ENCODE data around the gene CCSER1. TPM values are rescaled to one million over a fixed set of nuclear protein-coding genes. Genes with fewer than 3 reads are reported as not detected.

Gene CCSER1
- total RNA-seq, 4 donors from 2014 or later: 3.6 to 7.0 (median 5.5) TPM

DNA sequence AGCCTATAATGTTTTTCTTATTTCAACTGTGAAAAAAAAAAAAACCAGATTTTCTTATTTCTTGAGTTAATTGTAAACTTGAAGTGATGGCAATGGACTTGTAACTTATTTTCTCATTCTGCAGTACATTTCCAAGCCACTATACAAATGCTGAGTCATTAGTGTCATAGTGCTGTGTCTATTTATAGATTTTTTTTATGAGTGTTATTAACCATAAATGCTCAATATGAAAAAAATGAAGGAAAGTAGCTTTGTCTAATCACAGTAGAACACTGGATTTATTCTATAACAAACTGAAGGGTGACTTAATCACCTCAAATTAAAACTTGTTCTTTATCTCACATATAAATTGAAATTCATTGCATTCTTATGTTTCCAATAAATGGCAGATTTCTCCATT lies 718.6 kb downstream of the CCSER1 start:
- Histone ChIP-seq H3K27me3 (no peaks in the 10 kb centered on the region), H3K27ac (replicated peaks in 1 of 4) (no peak overlapping the region), H3K4me3 (no peak overlapping the region), H3K36me3 (no peaks in the 10 kb centered on the region), H3K4me1 (no peaks in the 10 kb centered on the region), H3K9me3 (no peaks in the 10 kb centered on the region)
- TF ChIP-seq, protein P1, sequence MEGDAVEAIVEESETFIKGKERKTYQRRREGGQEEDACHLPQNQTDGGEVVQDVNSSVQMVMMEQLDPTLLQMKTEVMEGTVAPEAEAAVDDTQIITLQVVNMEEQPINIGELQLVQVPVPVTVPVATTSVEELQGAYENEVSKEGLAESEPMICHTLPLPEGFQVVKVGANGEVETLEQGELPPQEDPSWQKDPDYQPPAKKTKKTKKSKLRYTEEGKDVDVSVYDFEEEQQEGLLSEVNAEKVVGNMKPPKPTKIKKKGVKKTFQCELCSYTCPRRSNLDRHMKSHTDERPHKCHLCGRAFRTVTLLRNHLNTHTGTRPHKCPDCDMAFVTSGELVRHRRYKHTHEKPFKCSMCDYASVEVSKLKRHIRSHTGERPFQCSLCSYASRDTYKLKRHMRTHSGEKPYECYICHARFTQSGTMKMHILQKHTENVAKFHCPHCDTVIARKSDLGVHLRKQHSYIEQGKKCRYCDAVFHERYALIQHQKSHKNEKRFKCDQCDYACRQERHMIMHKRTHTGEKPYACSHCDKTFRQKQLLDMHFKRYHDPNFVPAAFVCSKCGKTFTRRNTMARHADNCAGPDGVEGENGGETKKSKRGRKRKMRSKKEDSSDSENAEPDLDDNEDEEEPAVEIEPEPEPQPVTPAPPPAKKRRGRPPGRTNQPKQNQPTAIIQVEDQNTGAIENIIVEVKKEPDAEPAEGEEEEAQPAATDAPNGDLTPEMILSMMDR (IDR thresholded peaks at IDR 0.05): no peak
- TF ChIP-seq POLR2A (IDR thresholded peaks at IDR 0.05; ENCODE audit: low read depth) (no peak), EP300 (IDR thresholded peaks at IDR 0.05) (no peak), POLR2AphosphoS5 (IDR thresholded peaks at IDR 0.05) (no peak)
- no peak for DNase-seq (ENCODE audit: extremely low spot score)
- intact Hi-C loops (cut with DNase I): no loop called here

DNA sequence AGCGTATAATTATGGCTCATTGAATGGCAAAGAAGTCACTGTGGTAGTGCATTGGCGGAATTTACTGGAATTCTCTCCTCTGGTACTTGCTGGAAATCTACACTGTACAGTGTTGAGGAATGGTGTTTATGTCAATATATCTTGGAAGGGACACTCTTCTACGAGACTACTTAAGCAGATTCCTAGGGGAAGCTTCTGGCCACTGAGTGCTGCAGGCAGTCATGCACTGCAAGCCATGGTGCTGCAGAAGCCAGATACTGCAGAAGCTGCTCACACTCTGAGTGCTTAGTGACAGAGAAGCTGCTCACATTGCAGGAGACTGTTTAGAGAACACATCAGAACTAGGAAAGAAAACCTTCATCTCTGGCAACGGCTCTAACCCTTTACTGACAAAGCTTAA lies 725.0 kb downstream of the CCSER1 start:
- WGBS: 52% methylated on average over 4 of the region's 4 CpGs
- H3K9me3 ChIP-seq: no peaks in the 10 kb centered on the region
- H3K4me1 ChIP-seq: no peaks in the 10 kb centered on the region
- intact Hi-C loops (cut with DNase I): no loop called here
- no peaks in the 10 kb centered on the region for H3K36me3 ChIP-seq
- no peak for DNase-seq (ENCODE audit: extremely low spot score)
- no peaks in the 10 kb centered on the region for H3K27me3 ChIP-seq
- H3K27ac ChIP-seq (replicated peaks in 1 of 4): no peak overlapping the region
- H3K4me3 ChIP-seq: no peak overlapping the region
- TF ChIP-seq POLR2AphosphoS5 (IDR thresholded peaks at IDR 0.05): no peak
- TF ChIP-seq POLR2A (IDR thresholded peaks at IDR 0.05; ENCODE audit: low read depth): no peak
- TF ChIP-seq, protein P1 (IDR thresholded peaks at IDR 0.05): no peak
- TF ChIP-seq EP300 (IDR thresholded peaks at IDR 0.05): no peak

DNA sequence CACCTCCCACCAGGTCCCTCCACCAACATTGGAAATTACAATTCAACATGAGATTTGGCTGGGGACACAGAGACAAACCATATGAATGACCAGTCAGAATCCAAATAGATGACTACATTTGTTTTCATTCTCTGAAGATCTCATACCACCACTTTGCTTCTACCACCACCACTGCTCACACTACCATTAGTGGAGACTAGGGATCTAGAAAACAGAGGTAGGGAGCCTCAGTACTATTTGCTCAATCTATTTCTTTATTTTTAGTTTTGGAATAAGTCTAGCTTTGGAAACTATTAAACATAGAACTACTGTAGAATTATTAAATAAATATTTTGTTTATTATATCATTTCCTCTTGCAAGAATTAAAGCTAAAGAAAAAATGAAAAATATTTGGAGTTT lies 727.9 kb downstream of the CCSER1 start:
- Histone ChIP-seq H3K4me1 (no peaks in the 10 kb centered on the region), H3K27ac (replicated peaks in 1 of 4) (no peak overlapping the region), H3K4me3 (no peak overlapping the region), H3K9me3 (no peaks in the 10 kb centered on the region), H3K27me3 (no peaks in the 10 kb centered on the region), H3K36me3 (no peaks in the 10 kb centered on the region)
- intact Hi-C loops (cut with DNase I): no loop called here
- no peak for DNase-seq (ENCODE audit: extremely low spot score)
- TF ChIP-seq, protein P1 (IDR thresholded peaks at IDR 0.05): no peak
- TF ChIP-seq EP300 (IDR thresholded peaks at IDR 0.05) (no peak), POLR2A (IDR thresholded peaks at IDR 0.05; ENCODE audit: low read depth) (no peak), POLR2AphosphoS5 (IDR thresholded peaks at IDR 0.05) (no peak)

DNA sequence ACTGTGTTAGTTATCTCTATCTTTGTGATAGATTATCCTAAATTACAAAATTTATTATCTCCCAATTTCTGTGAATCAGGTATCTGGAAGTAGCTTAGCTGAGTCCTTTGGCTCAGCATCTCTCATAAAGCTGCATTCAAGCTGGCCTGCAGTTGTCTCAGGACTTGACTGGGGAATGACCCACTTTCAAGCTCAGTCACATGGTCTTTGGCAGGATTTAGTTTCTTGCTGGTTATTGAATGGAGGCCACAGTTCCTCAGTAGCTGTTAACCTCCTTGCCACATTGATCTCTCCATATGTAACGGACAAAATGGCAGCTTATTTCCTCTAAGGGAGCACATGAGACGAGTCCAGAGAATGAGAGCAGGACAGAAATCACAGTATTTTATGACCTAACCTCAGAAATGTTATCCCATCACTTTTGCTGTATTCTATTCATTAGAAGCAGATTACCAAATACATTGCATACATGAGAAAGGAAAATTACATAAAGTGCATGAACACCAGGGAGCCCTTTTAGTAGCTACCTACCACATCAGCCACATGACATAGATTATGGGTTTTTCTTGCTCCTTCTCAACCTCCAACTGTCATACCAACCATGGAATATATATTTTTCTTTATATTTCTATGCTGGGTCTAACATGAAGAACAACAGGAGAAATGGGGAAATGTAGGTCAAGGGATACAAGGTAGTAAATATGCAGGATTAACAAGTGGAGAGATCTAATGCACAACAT lies 730.1 kb downstream of the CCSER1 start:
- intact Hi-C loops (cut with DNase I): no loop called here

More for the DNA sequence above, 730.1 kb downstream of the CCSER1 start:
- 88% methylated on average over 2 of the region's 2 CpGs for WGBS
- no peak for DNase-seq (ENCODE audit: extremely low spot score)
- Histone ChIP-seq H3K36me3 (no peaks in the 10 kb centered on the region), H3K4me3 (no peak overlapping the region), H3K27me3 (no peaks in the 10 kb centered on the region), H3K4me1 (no peaks in the 10 kb centered on the region), H3K9me3 (no peaks in the 10 kb centered on the region), H3K27ac (replicated peaks in 1 of 4) (no peak overlapping the region)
- no peak for TF ChIP-seq EP300 (IDR thresholded peaks at IDR 0.05)
- TF ChIP-seq, protein P1 (IDR thresholded peaks at IDR 0.05): no peak
- no peak for TF ChIP-seq POLR2A (IDR thresholded peaks at IDR 0.05; ENCODE audit: low read depth)
- TF ChIP-seq POLR2AphosphoS5 (IDR thresholded peaks at IDR 0.05): no peak

Data from esophagus muscularis mucosa (tissue), 4 donors.